ENCODE data around the gene OST4.

GRCh38 chr2:27108221-27108620 lies 36.8 kb upstream of the OST4 start:
- no peak for TF ChIP-seq CTCF (IDR thresholded peaks at IDR 0.05)
- TF ChIP-seq EZH2phosphoT487 (IDR thresholded peaks at IDR 0.05), result no peak
- TF ChIP-seq EZH2 (IDR thresholded peaks at IDR 0.05), result no peak
